ENCODE measurements around the gene TNPO1. TPM values are rescaled to one million over a fixed set of nuclear protein-coding genes. Genes with fewer than 3 reads are reported as not detected.

The TNPO1 gene
- total and polyA plus RNA-seq, 9 donors: 35.7 to 114 (median 74.5) TPM

DNA sequence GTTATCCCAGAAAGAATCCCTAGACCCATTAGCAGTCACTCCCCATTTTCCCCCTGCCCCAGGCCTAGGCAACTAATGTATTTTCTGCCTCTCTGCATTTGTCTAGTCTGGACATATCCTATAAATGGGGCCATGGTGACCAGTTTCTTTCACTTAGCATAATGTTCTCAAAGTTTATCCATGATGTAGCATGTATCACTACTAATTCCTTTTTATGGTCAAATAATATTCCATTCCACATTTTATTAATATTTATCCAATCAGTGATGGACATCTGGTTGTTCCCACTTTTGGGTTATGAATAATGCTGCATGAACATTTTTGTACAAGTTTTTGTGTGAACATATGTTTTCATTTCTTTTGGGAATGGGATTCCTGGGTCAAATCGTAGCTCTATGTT lies 140.9 kb downstream of the TNPO1 start:
- WGBS (ENCODE audit: insufficient coverage): no CpG with 5 or more reads among the region's 1 CpG
- Histone ChIP-seq H3K4me3 (ENCODE audit: low read length) (peak overlapping the region; percentile 67), H3K4me1 (ENCODE audit: control insufficient read depth, insufficient read depth, low read length) (peaks cover 2% of the 10 kb centered on the region)

DNA sequence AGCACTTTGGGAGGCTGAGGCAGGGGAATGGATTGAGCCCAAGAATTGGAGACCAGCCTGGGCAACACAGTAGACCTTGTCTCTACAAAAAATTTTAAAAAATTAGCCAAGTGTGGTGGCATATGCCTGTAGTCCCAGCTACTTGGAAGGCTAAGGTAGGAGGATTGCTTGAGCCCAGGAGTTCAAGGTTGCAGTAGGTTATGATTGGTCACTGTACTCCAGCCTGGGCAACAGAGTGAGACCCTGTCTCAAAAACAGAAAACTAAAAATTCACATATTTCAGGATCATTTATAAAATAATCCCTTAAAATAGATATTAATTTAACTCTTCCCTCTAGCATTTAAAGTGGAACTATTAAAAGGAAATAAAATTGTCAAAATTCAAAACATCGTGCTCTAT lies 142.8 kb downstream of the TNPO1 start:
- no peak overlapping the region for H3K4me3 ChIP-seq (ENCODE audit: low read length)
- no peak overlapping the region for H3K27ac ChIP-seq (ENCODE audit: low read length)
- no peaks in the 10 kb centered on the region for H3K27me3 ChIP-seq (ENCODE audit: control insufficient read depth, insufficient read depth, low read length)
- no peak for DNase-seq
- no peaks in the 10 kb centered on the region for H3K36me3 ChIP-seq (ENCODE audit: control insufficient read depth, insufficient read depth, low read length)
- peaks cover 2% of the 10 kb centered on the region for H3K4me1 ChIP-seq (ENCODE audit: control insufficient read depth, insufficient read depth, low read length)
- WGBS (ENCODE audit: insufficient coverage): no CpG with 5 or more reads among the region's 1 CpG
- H3K9me3 ChIP-seq (replicated peaks; ENCODE audit: control insufficient read depth, low read depth, low read length): no peaks in the 10 kb centered on the region

More for the DNA sequence above, 140.9 kb downstream of the TNPO1 start:
- H3K27me3 ChIP-seq (ENCODE audit: control insufficient read depth, insufficient read depth, low read length): no peaks in the 10 kb centered on the region
- DNase-seq: no peak
- H3K27ac ChIP-seq (ENCODE audit: low read length): peak overlapping the region; percentile 94
- H3K9me3 ChIP-seq (replicated peaks; ENCODE audit: control insufficient read depth, low read depth, low read length): no peaks in the 10 kb centered on the region
- H3K36me3 ChIP-seq (ENCODE audit: control insufficient read depth, insufficient read depth, low read length): no peaks in the 10 kb centered on the region

Other genes starting within 250 kb of the TNPO1 start
- 18.4 TPM for gene FCHO2, start 139.4 kb downstream of the TNPO1 start, total RNA-seq
- 10 to 100 TPM; 13.1 to 20.1 (median 16.9) TPM for gene FCHO2, start 139.4 kb downstream of the TNPO1 start, polyA plus RNA-seq (ENCODE audit: insufficient read depth in 1 of 8, insufficient read length in 8 of 8, low replicate concordance in 1 of 8)